Trophoblast cell (in vitro differentiated cells and primary cell): ENCODE data around the gene MRPS22.
"Not testable (repeated sequence)": the region's sequence is repeated elsewhere in the genome, so short reads cannot be mapped to it uniquely, and the experiment has no call there.

Source experiments
- DNase-seq, 2 donors: peaks; one replicate each; pipeline ENCODE4 v3.0.0-alpha.2; 2016
- H2AFZ ChIP-seq: 2 replicates; pipeline ENCODE4 v1.6.1; 2013; ENCODE audit warnings: low read length, moderate library complexity, mild to moderate bottlenecking; ENCODE audit not compliant: insufficient read depth, poor library complexity
- H2AK5ac ChIP-seq: 2 replicates; pipeline ENCODE4 v1.6.1; 2013; ENCODE audit warnings: mild to moderate bottlenecking, low read length
- H2BK120ac ChIP-seq: 2 replicates; pipeline ENCODE4 v1.6.1; 2013; ENCODE audit warnings: low read length, mild to moderate bottlenecking, moderate library complexity; ENCODE audit not compliant: insufficient read depth, poor library complexity
- H2BK12ac ChIP-seq: 2 replicates; pipeline ENCODE4 v1.6.1; 2013; ENCODE audit warnings: mild to moderate bottlenecking, low read length, moderate library complexity
- H2BK5ac ChIP-seq: 2 replicates; pipeline ENCODE4 v1.6.1; 2013; ENCODE audit warnings: low read length, low read depth, moderate library complexity, mild to moderate bottlenecking; ENCODE audit not compliant: poor library complexity
- H3K14ac ChIP-seq: 2 replicates; pipeline ENCODE4 v1.6.1; 2013; ENCODE audit warnings: mild to moderate bottlenecking, low read length
- H3K18ac ChIP-seq: 2 replicates; pipeline ENCODE4 v1.6.1; 2013; ENCODE audit warnings: mild to moderate bottlenecking, low read length
- H3K23ac ChIP-seq: 2 replicates; pipeline ENCODE4 v1.6.1; 2013; ENCODE audit warnings: low read length
- H3K27ac ChIP-seq: 2 replicates; pipeline ENCODE4 v1.5.1; 2013; ENCODE audit warnings: low read depth, mild to moderate bottlenecking, inconsistent platforms, low read length, moderate library complexity
- H3K27me3 ChIP-seq: 2 replicates; pipeline ENCODE4 v1.6.1; 2013; ENCODE audit warnings: inconsistent platforms, mild to moderate bottlenecking, low read length, moderate library complexity; ENCODE audit not compliant: insufficient read depth
- H3K36me3 ChIP-seq, 2 experiments: 1 replicate in 1 of 2; 2 replicates in 1 of 2; pipeline ENCODE4 v1.6.1; 2013; ENCODE audit warnings: low read length in 2 of 2, mild to moderate bottlenecking in 2 of 2, moderate library complexity in 1 of 2; ENCODE audit not compliant: insufficient read depth in 2 of 2, control insufficient read depth in 1 of 2
- H3K4ac ChIP-seq: 2 replicates; pipeline ENCODE4 v1.6.1; 2013; ENCODE audit warnings: low read depth, mild to moderate bottlenecking, low read length, moderate library complexity
- H3K4me1 ChIP-seq, 2 experiments: 1 replicate in 1 of 2; 2 replicates in 1 of 2; pipeline ENCODE4 v1.6.1; 2013; ENCODE audit warnings: low read length in 2 of 2, mild to moderate bottlenecking in 2 of 2, moderate library complexity in 1 of 2; ENCODE audit not compliant: insufficient read depth in 2 of 2, control insufficient read depth in 1 of 2
- H3K4me2 ChIP-seq: 2 replicates; pipeline ENCODE4 v1.6.1; 2013; ENCODE audit warnings: inconsistent platforms, mild to moderate bottlenecking, low read length, moderate library complexity
- H3K4me3 ChIP-seq: 2 replicates; pipeline ENCODE4 v1.5.1; 2013; ENCODE audit warnings: mild to moderate bottlenecking, low read depth, low read length, inconsistent platforms
- H3K79me1 ChIP-seq: one replicate; pipeline ENCODE4 v1.6.1; 2013; ENCODE audit warnings: low read length
- H3K79me2 ChIP-seq: 2 replicates; pipeline ENCODE4 v1.6.1; 2013; ENCODE audit warnings: low read length, mild to moderate bottlenecking; ENCODE audit not compliant: control insufficient read depth, insufficient read depth, poor library complexity
- H3K9ac ChIP-seq: 2 replicates; pipeline ENCODE4 v1.6.1; 2013; ENCODE audit warnings: mild to moderate bottlenecking, low read length
- H3K9me3 ChIP-seq: 2 replicates; pipeline ENCODE4 v1.6.1; 2013; ENCODE audit warnings: low read depth, mild to moderate bottlenecking, control low read depth, inconsistent platforms, low read length; ENCODE audit not compliant: insufficient read depth
- H4K12ac ChIP-seq: 2 replicates; pipeline ENCODE4 v1.6.1; 2013; ENCODE audit warnings: low read depth, mild to moderate bottlenecking, low read length, moderate library complexity
- H4K8ac ChIP-seq: 2 replicates; pipeline ENCODE4 v1.6.1; 2013; ENCODE audit warnings: low read depth, mild to moderate bottlenecking, low read length, moderate library complexity
- H4K91ac ChIP-seq: one replicate; pipeline ENCODE4 v1.6.1; 2013; ENCODE audit warnings: low read depth, mild to moderate bottlenecking, low read length, moderate library complexity
- WGBS: extraction: QIAGEN DNeasy Blood & Tissue Kit; methylation state at CpG from one replicate; pipeline ENCODE4 v1.1.7; 2013; ENCODE audit warnings: missing lambda C conversion rate; ENCODE audit not compliant: insufficient read length, insufficient coverage; ENCODE audit errors: extremely low coverage; 5-methylcytosine and 5-hydroxymethylcytosine counted together

Gene MRPS22

GRCh38 chr3:139378587-139379241, 34.9 kb downstream of the MRPS22 start:
- H3K4me3 ChIP-seq = no peak overlapping the region
- H2BK120ac ChIP-seq = no peak overlapping the region
- no peak overlapping the region for H3K23ac ChIP-seq
- no peak overlapping the region for H3K9ac ChIP-seq
- H4K91ac ChIP-seq = no peak overlapping the region
- no peak overlapping the region for H2AFZ ChIP-seq
- no peaks in the 10 kb centered on the region for H3K79me1 ChIP-seq
- H4K12ac ChIP-seq = no peak overlapping the region
- no peaks in the 10 kb centered on the region for H3K9me3 ChIP-seq
- peaks cover 2% of the 10 kb centered on the region for H3K79me2 ChIP-seq
- no peak overlapping the region for H3K27ac ChIP-seq
- no peak overlapping the region for H3K14ac ChIP-seq
- H3K4ac ChIP-seq = no peak overlapping the region
- DNase-seq = no peak
- H3K18ac ChIP-seq = no peak overlapping the region
- H3K4me2 ChIP-seq = no peak overlapping the region
- no peak overlapping the region for H2BK12ac ChIP-seq
- WGBS = no CpG with 5 or more reads among the region's 3 CpGs
- H3K36me3 ChIP-seq = peaks cover 13 to 30% of the 10 kb centered on the region in 2 experiments
- H3K27me3 ChIP-seq = no peaks in the 10 kb centered on the region
- H2AK5ac ChIP-seq = no peak overlapping the region
- H3K4me1 ChIP-seq = no peaks in the 10 kb centered on the region
- H2BK5ac ChIP-seq = no peak overlapping the region
- no peak overlapping the region for H4K8ac ChIP-seq

GRCh38 chr3:139380575-139380974, 36.8 kb downstream of the MRPS22 start:
- Histone ChIP-seq H3K4me3 (no peak overlapping the region), H4K12ac (no peak overlapping the region), H3K4me2 (no peak overlapping the region), H3K27me3 (no peaks in the 10 kb centered on the region), H3K79me2 (peaks cover 2% of the 10 kb centered on the region), H3K4me1 (no peaks in the 10 kb centered on the region), H2BK5ac (no peak overlapping the region), H3K23ac (no peak overlapping the region), H3K14ac (no peak overlapping the region), H3K27ac (no peak overlapping the region), H3K4ac (peak overlapping the region; percentile 46), H2BK12ac (no peak overlapping the region), H3K18ac (no peak overlapping the region), H2AK5ac (no peak overlapping the region), H4K91ac (no peak overlapping the region), H2AFZ (no peak overlapping the region), H3K9me3 (no peaks in the 10 kb centered on the region), H3K9ac (no peak overlapping the region), H2BK120ac (no peak overlapping the region), H4K8ac (no peak overlapping the region), H3K79me1 (no peaks in the 10 kb centered on the region), H3K36me3 (peaks cover 14 to 27% of the 10 kb centered on the region in 2 experiments)
- DNase-seq = no peak
- WGBS = no CpG with 5 or more reads among the region's 4 CpGs

GRCh38 chr3:139382291-139382690, 38.5 kb downstream of the MRPS22 start:
- H4K12ac ChIP-seq, H3K4me2 ChIP-seq, H3K18ac ChIP-seq, H3K4me1 ChIP-seq, H3K27me3 ChIP-seq, H3K14ac ChIP-seq, H2BK5ac ChIP-seq, H2AK5ac ChIP-seq, H4K8ac ChIP-seq, H2BK12ac ChIP-seq, H3K23ac ChIP-seq, DNase-seq, H4K91ac ChIP-seq, H3K9me3 ChIP-seq, H2BK120ac ChIP-seq, H3K27ac ChIP-seq, H2AFZ ChIP-seq, H3K79me1 ChIP-seq, H3K79me2 ChIP-seq, H3K4me3 ChIP-seq, H3K9ac ChIP-seq: not testable (repeated sequence)
- Histone ChIP-seq H3K36me3 (peaks cover 8 to 21% of the 10 kb centered on the region in 2 experiments), H3K4ac (peak overlapping the region; percentile 69)
- WGBS = no CpG with 5 or more reads among the region's 2 CpGs

- Histone ChIP-seq H3K14ac (no peak overlapping the region), H4K91ac (no peak overlapping the region), H3K36me3 (peaks cover 3% of the 10 kb centered on the region in 2 experiments), H4K8ac (no peak overlapping the region), H2BK120ac (no peak overlapping the region), H3K4me1 (peaks cover 2% of the 10 kb centered on the region in 2 experiments), H3K18ac (no peak overlapping the region), H3K9me3 (no peaks in the 10 kb centered on the region), H3K79me1 (peaks cover 7% of the 10 kb centered on the region), H3K4me2 (peak overlapping the region; percentile 49), H3K27me3 (no peaks in the 10 kb centered on the region), H3K27ac (no peak overlapping the region), H2BK12ac (no peak overlapping the region), H3K4ac (peak overlapping the region; percentile 64), H2AFZ (no peak overlapping the region), H3K9ac (no peak overlapping the region), H3K23ac (no peak overlapping the region), H4K12ac (no peak overlapping the region), H2AK5ac (no peak overlapping the region), H2BK5ac (no peak overlapping the region), H3K4me3 (no peak overlapping the region), H3K79me2 (peaks cover 13% of the 10 kb centered on the region)
- peak in 1 of 2 donors; percentile 2 for DNase-seq
- no CpG with 5 or more reads among the region's 10 CpGs for WGBS
Measured at GRCh38 chr3:139388077-139388476, 44.3 kb downstream of the MRPS22 start.
